ENCODE measurements around the gene EXO1. TPM values are rescaled to one million over a fixed set of nuclear protein-coding genes. Genes with fewer than 3 reads are reported as not detected.

The EXO1 gene
- total RNA-seq, 1 experiment from 2014 or later, result 36.5 TPM

GRCh38 chr1:241847796-241848685, at the start of gene EXO1 (continued):
- TF ChIP-seq CREM (CRISPR knock-in tag; IDR thresholded peaks at IDR 0.05), result peak; percentile 95

- DNase-seq (ENCODE audit: low spot score) (no peak), ATAC-seq (no peak)
- Mint-ChIP-seq H3K36me3 (no peaks in the 10 kb centered on the region), H3K4me1 (peaks cover 9% of the 10 kb centered on the region), H3K27ac (no peak overlapping the region), H3K27me3 (ENCODE audit: low read depth) (no peaks in the 10 kb centered on the region), H3K4me3 (no peak overlapping the region), H3K9me3 (no peaks in the 10 kb centered on the region)
- TF ChIP-seq IRF1 (CRISPR knock-in tag; IDR thresholded peaks at IDR 0.05), result no peak
- TF ChIP-seq MXD4 (CRISPR knock-in tag; IDR thresholded peaks at IDR 0.05; ENCODE audit: borderline replicate concordance), result no peak
- no peak for TF ChIP-seq ZNF263 (CRISPR knock-in tag; IDR thresholded peaks at IDR 0.05; ENCODE audit: low read depth)
- TF ChIP-seq KAT7 (CRISPR knock-in tag; IDR thresholded peaks at IDR 0.05; ENCODE audit: borderline replicate concordance), result no peak
- no peak for TF ChIP-seq JAZF1 (CRISPR knock-in tag; IDR thresholded peaks at IDR 0.05)
- no peak for TF ChIP-seq ZNF219 (CRISPR knock-in tag; IDR thresholded peaks at IDR 0.05; ENCODE audit: borderline replicate concordance)
- TF ChIP-seq ZNF138 (CRISPR knock-in tag; conservative IDR thresholded peaks at IDR 0.05), result no peak
- ChIA-PET POLR2A (no interaction called here), CTCF (no interaction called here)
These were observed 48.6 kb upstream of the EXO1 start for GRCh38 chr1:241799416-241799815.

GRCh38 chr1:241800640-241801039, 47.4 kb upstream of the EXO1 start:
- ChIA-PET POLR2A (no interaction called here), CTCF (no interaction called here)

GRCh38 chr1:241802863-241803262, 45.1 kb upstream of the EXO1 start:
- H3K4me3 Mint-ChIP-seq, result no peak overlapping the region
- ChIA-PET CTCF (no interaction called here), POLR2A (no interaction called here)
- H3K9me3 Mint-ChIP-seq, result no peaks in the 10 kb centered on the region
- no peak overlapping the region for H3K27ac Mint-ChIP-seq
- DNase-seq (ENCODE audit: low spot score) (no peak), ATAC-seq (no peak; the same call in 1 of the 2 replicates)
- no peaks in the 10 kb centered on the region for H3K27me3 Mint-ChIP-seq (ENCODE audit: low read depth)
- H3K4me1 Mint-ChIP-seq, result no peaks in the 10 kb centered on the region
- H3K36me3 Mint-ChIP-seq, result no peaks in the 10 kb centered on the region
- TF ChIP-seq ZNF317 (CRISPR knock-in tag; IDR thresholded peaks at IDR 0.05; ENCODE audit: borderline replicate concordance, low read depth) (no peak), ZBTB21 (CRISPR knock-in tag; IDR thresholded peaks at IDR 0.05; ENCODE audit: borderline replicate concordance) (no peak), CTCF (IDR thresholded peaks at IDR 0.05) (no peak), CDX4 (CRISPR knock-in tag; IDR thresholded peaks at IDR 0.05; ENCODE audit: borderline replicate concordance) (no peak), RORB (CRISPR knock-in tag; IDR thresholded peaks at IDR 0.05) (no peak), ATF6 (CRISPR knock-in tag; IDR thresholded peaks at IDR 0.05) (no peak), TEAD4 (CRISPR knock-in tag; IDR thresholded peaks at IDR 0.05) (no peak), EMX1 (CRISPR knock-in tag; IDR thresholded peaks at IDR 0.05) (no peak)

More at GRCh38 chr1:241800640-241801039, 47.4 kb upstream of the EXO1 start:
- ATAC-seq (no peak), DNase-seq (ENCODE audit: low spot score) (no peak)
- TF ChIP-seq GRHL2 (CRISPR knock-in tag; IDR thresholded peaks at IDR 0.05; ENCODE audit: insufficient replicate concordance, severe bottlenecking) (no peak), E2F5 (CRISPR knock-in tag; IDR thresholded peaks at IDR 0.05) (no peak), NR1H2 (CRISPR knock-in tag; IDR thresholded peaks at IDR 0.05) (no peak), ZNF512 (CRISPR knock-in tag; IDR thresholded peaks at IDR 0.05; ENCODE audit: borderline replicate concordance) (no peak), RELA (CRISPR knock-in tag; IDR thresholded peaks at IDR 0.05; ENCODE audit: borderline replicate concordance) (no peak), CBFB (CRISPR knock-in tag; IDR thresholded peaks at IDR 0.05; ENCODE audit: low read depth) (no peak), ZNF671 (CRISPR knock-in tag; IDR thresholded peaks at IDR 0.05) (no peak), OVOL2 (CRISPR knock-in tag; IDR thresholded peaks at IDR 0.05; ENCODE audit: borderline replicate concordance) (no peak)
- Mint-ChIP-seq H3K36me3 (no peaks in the 10 kb centered on the region), H3K4me1 (no peaks in the 10 kb centered on the region; the same call in 1 of the 2 replicates), H3K4me3 (no peak overlapping the region), H3K27me3 (ENCODE audit: low read depth) (no peaks in the 10 kb centered on the region), H3K9me3 (no peaks in the 10 kb centered on the region), H3K27ac (no peak overlapping the region)
